CD4-positive, alpha-beta T cell (primary cell): ENCODE results near the gene NDUFA12. TPM values are rescaled to one million over a fixed set of nuclear protein-coding genes. Genes with fewer than 3 reads are reported as not detected.

Source experiments
- ATAC-seq: fragments of 200-7000 bp; cut with Tn5 transposase; one replicate; pipeline ENCODE4 v1.10.0; 2022; ENCODE audit warnings: mild to moderate bottlenecking; ENCODE audit not compliant: poor library complexity
- CTCF ChIA-PET: fragments of 350-600 bp; sonication (Branson Sonifier 250); formaldehyde crosslinking; loops from one replicate; lab custom pipeline; 2021; ENCODE audit warnings: antibody characterized with exemption, inconsistent platforms; lab: Charles Lee
- POLR2A ChIA-PET: fragments of 350-600 bp; sonication (Branson Sonifier 250); formaldehyde crosslinking; loops from one replicate; lab custom pipeline; 2021; ENCODE audit warnings: antibody characterized with exemption, inconsistent platforms; lab: Charles Lee
- DNase-seq, 14 experiments: peaks; one replicate each; pipeline ENCODE4 v3.0.0-alpha.2; 2013 to 2020; ENCODE audit warnings: mixed read lengths in 2 of 14
- H3K27ac ChIP-seq, 2 donors: one replicate each; pipeline versions ENCODE4 v1.5.1 to v1.7.0; 2013; ENCODE audit warnings: low read length in 2 of 2, low read depth in 1 of 2, mild to moderate bottlenecking in 1 of 2
- H3K27me3 ChIP-seq, 2 experiments: 1 replicate in 1 of 2; 2 replicates in 1 of 2; pipeline versions ENCODE4 v1.6.1 to v1.7.0; 2013; ENCODE audit warnings: low read length in 2 of 2, control low read depth in 1 of 2, mild to moderate bottlenecking in 1 of 2, moderate library complexity in 1 of 2; ENCODE audit not compliant: insufficient read depth in 2 of 2, control insufficient read depth in 1 of 2
- H3K36me3 ChIP-seq: one replicate; pipeline ENCODE4 v1.6.1; 2013; ENCODE audit warnings: low read length, control low read depth; ENCODE audit not compliant: insufficient read depth
- H3K4me1 ChIP-seq: one replicate; pipeline ENCODE4 v1.6.1; 2013; ENCODE audit warnings: low read length, control low read depth; ENCODE audit not compliant: insufficient read depth
- H3K4me3 ChIP-seq: one replicate; pipeline ENCODE4 v1.5.1; 2013; ENCODE audit warnings: mild to moderate bottlenecking, low read length, moderate library complexity
- H3K9me3 ChIP-seq, 2 experiments: 1 replicate in 1 of 2; 2 replicates in 1 of 2; pipeline versions ENCODE4 v1.6.1 to v1.7.0; 2013; ENCODE audit warnings: low read length in 2 of 2, mild to moderate bottlenecking in 2 of 2, control low read depth in 1 of 2, moderate library complexity in 1 of 2; ENCODE audit not compliant: control insufficient read depth in 1 of 2, insufficient read depth in 1 of 2
- H3K27ac Mint-ChIP-seq: one replicate; pipeline ENCODE4 v1.8.0; 2020; ENCODE audit warnings: mixed read lengths
- H3K27me3 Mint-ChIP-seq: one replicate; pipeline ENCODE4 v1.8.0; 2021; ENCODE audit warnings: mixed read lengths
- H3K36me3 Mint-ChIP-seq: one replicate; pipeline ENCODE4 v1.8.0; 2021; ENCODE audit warnings: low read depth, mixed read lengths
- H3K4me1 Mint-ChIP-seq: one replicate; pipeline ENCODE4 v1.8.0; 2021; ENCODE audit warnings: low read depth, mixed read lengths
- H3K4me3 Mint-ChIP-seq: one replicate; pipeline ENCODE4 v1.8.0; 2020; ENCODE audit warnings: mild to moderate bottlenecking, mixed read lengths
- H3K9me3 Mint-ChIP-seq: one replicate; pipeline ENCODE4 v1.8.0; 2020; ENCODE audit warnings: mixed read lengths
- intact Hi-C, 2 experiments: fragments of 100-400 bp; cut with DNase I in 1 of 2; cut with micrococcal nuclease in 1 of 2; formaldehyde crosslinking; loops; one replicate each; pipeline versions ENCODE4 v1.15.1 to v1.9.0; 2023 to 2025; cut with DNase I, micrococcal nuclease
- total RNA-seq, 174 experiments: library from RNA in 2 of 174; stranded (reverse) in 2 of 174; gene quantifications; one replicate each; pipeline ENCODE4 v1.2.3 and lab custom pipeline; 2021 to 2026
- TF ChIP-seq, protein P1 (sequence below): fragments of 200-600 bp; IDR thresholded peaks from one replicate; pipeline ENCODE4 v1.8.0; 2022; ENCODE audit warnings: antibody characterized with exemption, mild to moderate bottlenecking

Gene NDUFA12
- total RNA-seq, 2 experiments from 2014 or later: 43.3 to 43.7 TPM

DNA sequence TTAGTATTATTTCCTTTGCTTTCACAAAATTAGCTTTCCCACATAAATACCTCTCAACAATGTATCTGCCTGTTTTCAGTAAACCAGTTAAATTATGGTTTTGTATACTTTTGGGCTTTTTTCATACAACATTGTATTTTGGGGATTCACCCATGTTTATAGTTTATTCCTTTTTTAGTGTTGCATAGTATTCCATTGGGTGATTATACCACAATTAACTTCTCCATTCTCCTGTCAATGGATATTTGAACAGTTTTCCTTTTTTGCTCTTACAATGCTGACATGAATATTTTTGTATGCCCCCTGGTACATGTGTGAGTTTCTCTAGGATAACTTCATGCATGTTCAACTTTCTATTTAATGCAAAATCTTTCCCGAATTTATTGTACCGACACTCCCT, 12.6 kb upstream of the NDUFA12 start:
- intact Hi-C loops: no loop called here
- Histone ChIP-seq H3K27me3 (no peaks in the 10 kb centered on the region), H3K4me3 (no peak overlapping the region), H3K9me3 (no peaks in the 10 kb centered on the region), H3K36me3 (peaks cover 3% of the 10 kb centered on the region), H3K4me1 (no peaks in the 10 kb centered on the region), H3K27ac (no peak overlapping the region)
- ChIA-PET POLR2A (interaction anchor here (1.0 to 1.6 kb wide), 2 partner anchors 24 to 27 kb away, joined by 3 read pairs; no protein-coding TSS in a partner anchor), CTCF (no interaction called here)
- Mint-ChIP-seq H3K9me3 (peaks cover 4% of the 10 kb centered on the region), H3K36me3 (peaks cover 14% of the 10 kb centered on the region), H3K4me3 (no peak overlapping the region), H3K4me1 (no peaks in the 10 kb centered on the region), H3K27ac (no peak overlapping the region), H3K27me3 (no peaks in the 10 kb centered on the region)
- ATAC-seq: no peak
- DNase-seq: no peak
- TF ChIP-seq, protein P1, sequence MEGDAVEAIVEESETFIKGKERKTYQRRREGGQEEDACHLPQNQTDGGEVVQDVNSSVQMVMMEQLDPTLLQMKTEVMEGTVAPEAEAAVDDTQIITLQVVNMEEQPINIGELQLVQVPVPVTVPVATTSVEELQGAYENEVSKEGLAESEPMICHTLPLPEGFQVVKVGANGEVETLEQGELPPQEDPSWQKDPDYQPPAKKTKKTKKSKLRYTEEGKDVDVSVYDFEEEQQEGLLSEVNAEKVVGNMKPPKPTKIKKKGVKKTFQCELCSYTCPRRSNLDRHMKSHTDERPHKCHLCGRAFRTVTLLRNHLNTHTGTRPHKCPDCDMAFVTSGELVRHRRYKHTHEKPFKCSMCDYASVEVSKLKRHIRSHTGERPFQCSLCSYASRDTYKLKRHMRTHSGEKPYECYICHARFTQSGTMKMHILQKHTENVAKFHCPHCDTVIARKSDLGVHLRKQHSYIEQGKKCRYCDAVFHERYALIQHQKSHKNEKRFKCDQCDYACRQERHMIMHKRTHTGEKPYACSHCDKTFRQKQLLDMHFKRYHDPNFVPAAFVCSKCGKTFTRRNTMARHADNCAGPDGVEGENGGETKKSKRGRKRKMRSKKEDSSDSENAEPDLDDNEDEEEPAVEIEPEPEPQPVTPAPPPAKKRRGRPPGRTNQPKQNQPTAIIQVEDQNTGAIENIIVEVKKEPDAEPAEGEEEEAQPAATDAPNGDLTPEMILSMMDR: no peak

- Mint-ChIP-seq H3K36me3 (peaks cover 12% of the 10 kb centered on the region), H3K4me1 (peaks cover 5% of the 10 kb centered on the region), H3K9me3 (peaks cover 4% of the 10 kb centered on the region), H3K27ac (no peak overlapping the region), H3K27me3 (no peaks in the 10 kb centered on the region), H3K4me3 (no peak overlapping the region)
- Histone ChIP-seq H3K27ac (no peak overlapping the region), H3K36me3 (no peaks in the 10 kb centered on the region), H3K4me3 (no peak overlapping the region), H3K27me3 (no peaks in the 10 kb centered on the region), H3K4me1 (no peaks in the 10 kb centered on the region), H3K9me3 (no peaks in the 10 kb centered on the region)
- intact Hi-C loops: no loop called here
- POLR2A ChIA-PET: interaction anchor here (1.6 to 1.8 kb wide), 2 partner anchors 10 to 25 kb away, joined by 3 to 8 read pairs; no protein-coding TSS in a partner anchor
- no peak for ATAC-seq
- TF ChIP-seq, protein P1: no peak
- DNase-seq: no peak
- CTCF ChIA-PET: interaction anchor here (0.7 kb wide), 1 partner anchor 498 kb away, joined by 4 read pairs; no protein-coding TSS in a partner anchor
Observed at GRCh38 chr12:95014554-95014953, 11.1 kb upstream of the NDUFA12 start.

DNA sequence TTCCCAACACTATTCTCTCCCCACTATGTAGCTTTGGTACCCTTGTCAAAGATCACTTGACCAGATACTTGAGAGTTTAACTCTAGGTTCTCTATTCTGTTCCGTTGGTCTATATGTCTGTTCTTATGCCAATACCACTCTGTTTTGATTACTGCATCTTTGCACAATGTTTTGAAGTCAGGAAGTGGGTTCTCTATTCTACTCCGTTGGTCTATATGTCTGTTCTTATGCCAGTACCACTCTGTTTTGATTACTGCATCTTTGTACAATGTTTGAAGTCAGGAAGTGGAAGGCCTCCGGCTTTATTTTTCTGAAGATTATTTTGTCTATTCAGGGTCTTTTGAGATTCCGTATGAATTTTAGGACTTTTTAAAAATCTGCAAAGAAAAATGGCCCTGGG, 2.7 kb upstream of the NDUFA12 start:
- Mint-ChIP-seq H3K36me3 (peaks cover 42% of the 10 kb centered on the region), H3K27me3 (no peaks in the 10 kb centered on the region), H3K4me1 (peaks cover 37% of the 10 kb centered on the region), H3K27ac (peak overlapping the region; percentile 55), H3K4me3 (peak overlapping the region; percentile 54), H3K9me3 (peaks cover 6% of the 10 kb centered on the region)
- no peaks in the 10 kb centered on the region for H3K27me3 ChIP-seq
- TF ChIP-seq, protein P1: no peak
- no peak for ATAC-seq
- peaks cover 5% of the 10 kb centered on the region for H3K36me3 ChIP-seq
- H3K9me3 ChIP-seq: peaks cover 21 to 35% of the 10 kb centered on the region in 2 experiments
- ChIA-PET POLR2A (interaction anchor here (5.2 kb wide), 1 partner anchor 17 kb away, joined by 51 read pairs; no protein-coding TSS in a partner anchor), CTCF (no interaction called here)
- DNase-seq: peak in 2 of 14 experiments; percentile 24 to 29
- intact Hi-C loops: loop anchor here (5.0 to 10.0 kb wide), 5 partner anchors 209 to 1431 kb away; partner anchors contain the start of genes AMDHD1 (in 1 of the 2), CCDC38 (in 1 of the 2), FGD6 (in 1 of the 2) and LTA4H (in 1 of the 2)
- H3K4me1 ChIP-seq: peaks cover 24% of the 10 kb centered on the region
- no peak overlapping the region for H3K27ac ChIP-seq
- H3K4me3 ChIP-seq: no peak overlapping the region
